MM.1S (cell line): ENCODE measurements around the gene NFIX.

Experiments
- EZH2phosphoT487 ChIP-seq: fragments of 300-600 bp; sonication (generic); IDR thresholded peaks from 2 replicates; pipeline ENCODE4 v1.6.1; 2018; ENCODE audit warnings: antibody characterized with exemption, low read length
- TF ChIP-seq, protein P1 (sequence below): fragments of 300-600 bp; sonication (generic); IDR thresholded peaks from 2 replicates; pipeline ENCODE4 v1.5.1; 2016; ENCODE audit warnings: antibody characterized with exemption, low read length, mixed read lengths

DNA sequence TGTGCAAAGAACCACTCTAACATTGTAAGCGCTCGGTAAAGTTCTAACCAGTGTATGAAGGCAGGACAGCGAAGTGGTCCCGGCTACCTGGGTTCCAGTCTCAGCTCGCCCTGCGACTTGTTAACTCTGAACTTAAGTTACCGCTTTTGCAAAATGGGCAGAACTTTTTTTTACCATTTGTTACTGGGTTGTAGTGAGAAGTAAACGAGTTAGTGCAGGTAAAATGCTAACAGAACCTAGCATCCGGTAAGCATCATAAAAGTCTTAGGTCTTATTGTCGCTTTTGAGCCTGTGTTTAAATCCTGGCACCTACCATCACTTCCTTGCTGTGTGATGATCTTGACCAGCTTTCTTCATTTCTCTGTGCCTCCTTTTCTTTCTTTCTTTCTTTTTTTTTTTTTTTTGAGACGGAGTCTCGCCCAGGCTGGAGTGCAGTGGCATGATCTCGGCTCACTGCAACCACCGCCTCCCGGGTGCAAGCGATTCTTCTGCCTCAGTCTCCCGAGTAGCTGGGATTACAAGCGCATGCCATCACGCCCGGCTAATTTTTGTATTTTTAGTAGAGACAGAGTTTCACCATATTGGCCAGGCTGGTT is 122.0 kb downstream of the NFIX start:
- TF ChIP-seq, protein P1, sequence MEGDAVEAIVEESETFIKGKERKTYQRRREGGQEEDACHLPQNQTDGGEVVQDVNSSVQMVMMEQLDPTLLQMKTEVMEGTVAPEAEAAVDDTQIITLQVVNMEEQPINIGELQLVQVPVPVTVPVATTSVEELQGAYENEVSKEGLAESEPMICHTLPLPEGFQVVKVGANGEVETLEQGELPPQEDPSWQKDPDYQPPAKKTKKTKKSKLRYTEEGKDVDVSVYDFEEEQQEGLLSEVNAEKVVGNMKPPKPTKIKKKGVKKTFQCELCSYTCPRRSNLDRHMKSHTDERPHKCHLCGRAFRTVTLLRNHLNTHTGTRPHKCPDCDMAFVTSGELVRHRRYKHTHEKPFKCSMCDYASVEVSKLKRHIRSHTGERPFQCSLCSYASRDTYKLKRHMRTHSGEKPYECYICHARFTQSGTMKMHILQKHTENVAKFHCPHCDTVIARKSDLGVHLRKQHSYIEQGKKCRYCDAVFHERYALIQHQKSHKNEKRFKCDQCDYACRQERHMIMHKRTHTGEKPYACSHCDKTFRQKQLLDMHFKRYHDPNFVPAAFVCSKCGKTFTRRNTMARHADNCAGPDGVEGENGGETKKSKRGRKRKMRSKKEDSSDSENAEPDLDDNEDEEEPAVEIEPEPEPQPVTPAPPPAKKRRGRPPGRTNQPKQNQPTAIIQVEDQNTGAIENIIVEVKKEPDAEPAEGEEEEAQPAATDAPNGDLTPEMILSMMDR, result no peak
- no peak for TF ChIP-seq EZH2phosphoT487
